ENCODE data around the gene ITIH1. TPM values are rescaled to one million over a fixed set of nuclear protein-coding genes. Genes with fewer than 3 reads are reported as not detected.

Gene ITIH1
- total and polyA plus RNA-seq, 2 experiments from 2014 or later = not detected

DNA sequence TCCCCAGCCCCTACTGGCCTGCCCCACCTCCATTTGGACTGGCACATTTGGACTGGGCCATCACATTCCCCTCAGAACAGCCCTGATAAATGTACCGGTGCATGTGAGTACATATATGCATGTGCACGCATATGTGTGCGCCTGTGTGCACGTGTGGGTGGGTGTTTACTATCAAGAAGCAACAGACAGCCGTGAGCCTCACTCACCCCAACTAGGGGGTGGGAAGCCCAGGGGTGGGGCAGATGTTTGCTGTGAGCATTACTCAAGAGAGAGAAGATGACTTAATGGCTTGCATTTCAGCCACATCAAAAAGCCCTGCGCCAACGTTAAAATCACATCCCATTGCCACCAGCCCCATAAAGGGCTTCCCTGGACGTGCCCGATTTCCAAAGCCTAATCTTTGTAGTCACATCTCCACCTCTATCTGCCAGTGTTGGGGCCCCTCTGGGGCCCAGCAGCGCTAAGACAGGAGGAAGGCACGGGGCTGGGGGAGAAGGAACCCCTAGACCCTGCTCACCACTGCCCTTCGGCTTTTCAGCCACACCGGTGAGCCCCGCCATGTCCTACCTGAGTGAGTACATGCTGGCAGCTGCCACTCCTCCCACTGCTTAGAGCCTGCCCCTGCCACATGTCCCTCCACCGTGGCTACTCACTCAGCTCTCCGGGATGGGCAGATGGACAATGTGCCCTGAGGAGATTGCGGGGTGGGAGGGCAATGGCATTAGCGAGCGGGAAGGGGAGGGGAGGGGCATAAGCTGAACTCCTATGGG is 28.1 kb downstream of the ITIH1 start:
- no peak overlapping the region for H3K27ac ChIP-seq (ENCODE audit: low read depth)
- no peak overlapping the region for H3K4me2 ChIP-seq
- H3F3A ChIP-seq (replicated peaks; ENCODE audit: low read depth) = no peaks in the 10 kb centered on the region
- Mint-ChIP-seq H3K4me1 (no peaks in the 10 kb centered on the region; the same call in 2 of the 3 replicates), H3K36me3 (ENCODE audit: low read depth) (no peaks in the 10 kb centered on the region), H3K27me3 (ENCODE audit: insufficient read depth, low read depth, poor library complexity) (peaks cover 5% of the 10 kb centered on the region), H3K9me3 (no peaks in the 10 kb centered on the region), H3K27ac (no peak overlapping the region), H3K4me3 (no peak overlapping the region)
- H3K27me3 ChIP-seq (ENCODE audit: insufficient read depth) = no peaks in the 10 kb centered on the region
- H3K36me3 ChIP-seq (ENCODE audit: insufficient read depth) = no peaks in the 10 kb centered on the region
- no peaks in the 10 kb centered on the region for H3K4me1 ChIP-seq (ENCODE audit: insufficient read depth)
- H4K20me1 ChIP-seq (replicated peaks; ENCODE audit: insufficient read depth) = no peaks in the 10 kb centered on the region
- H2AFZ ChIP-seq = no peak overlapping the region
- ATAC-seq (peak; percentile 39; the same call in 1 of the 3 replicates), DNase-seq (ENCODE audit: low spot score) (peak; percentile 9)
- H3K4me3 ChIP-seq = no peak overlapping the region
- H3K79me2 ChIP-seq (replicated peaks; ENCODE audit: insufficient read depth) = no peaks in the 10 kb centered on the region
- TF ChIP-seq ZNF331 (CRISPR knock-in tag; IDR thresholded peaks at IDR 0.05; ENCODE audit: low read depth) (no peak), ZNF114 (CRISPR knock-in tag; IDR thresholded peaks at IDR 0.05) (no peak), JUNB (IDR thresholded peaks at IDR 0.05; ENCODE audit: unreplicated experiment) (no peak), EZH2phosphoT487 (IDR thresholded peaks at IDR 0.05; ENCODE audit: unreplicated experiment) (no peak), CREB1 (CRISPR knock-in tag; IDR thresholded peaks at IDR 0.05; ENCODE audit: low read depth) (no peak), STAT1 (IDR thresholded peaks at IDR 0.05; ENCODE audit: unreplicated experiment) (no peak), EZH2 (IDR thresholded peaks at IDR 0.05; ENCODE audit: low read depth, unreplicated experiment) (no peak)
- TF ChIP-seq, protein P1, sequence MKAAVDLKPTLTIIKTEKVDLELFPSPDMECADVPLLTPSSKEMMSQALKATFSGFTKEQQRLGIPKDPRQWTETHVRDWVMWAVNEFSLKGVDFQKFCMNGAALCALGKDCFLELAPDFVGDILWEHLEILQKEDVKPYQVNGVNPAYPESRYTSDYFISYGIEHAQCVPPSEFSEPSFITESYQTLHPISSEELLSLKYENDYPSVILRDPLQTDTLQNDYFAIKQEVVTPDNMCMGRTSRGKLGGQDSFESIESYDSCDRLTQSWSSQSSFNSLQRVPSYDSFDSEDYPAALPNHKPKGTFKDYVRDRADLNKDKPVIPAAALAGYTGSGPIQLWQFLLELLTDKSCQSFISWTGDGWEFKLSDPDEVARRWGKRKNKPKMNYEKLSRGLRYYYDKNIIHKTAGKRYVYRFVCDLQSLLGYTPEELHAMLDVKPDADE (IDR thresholded peaks at IDR 0.05) = no peak
- TF ChIP-seq, protein P2, sequence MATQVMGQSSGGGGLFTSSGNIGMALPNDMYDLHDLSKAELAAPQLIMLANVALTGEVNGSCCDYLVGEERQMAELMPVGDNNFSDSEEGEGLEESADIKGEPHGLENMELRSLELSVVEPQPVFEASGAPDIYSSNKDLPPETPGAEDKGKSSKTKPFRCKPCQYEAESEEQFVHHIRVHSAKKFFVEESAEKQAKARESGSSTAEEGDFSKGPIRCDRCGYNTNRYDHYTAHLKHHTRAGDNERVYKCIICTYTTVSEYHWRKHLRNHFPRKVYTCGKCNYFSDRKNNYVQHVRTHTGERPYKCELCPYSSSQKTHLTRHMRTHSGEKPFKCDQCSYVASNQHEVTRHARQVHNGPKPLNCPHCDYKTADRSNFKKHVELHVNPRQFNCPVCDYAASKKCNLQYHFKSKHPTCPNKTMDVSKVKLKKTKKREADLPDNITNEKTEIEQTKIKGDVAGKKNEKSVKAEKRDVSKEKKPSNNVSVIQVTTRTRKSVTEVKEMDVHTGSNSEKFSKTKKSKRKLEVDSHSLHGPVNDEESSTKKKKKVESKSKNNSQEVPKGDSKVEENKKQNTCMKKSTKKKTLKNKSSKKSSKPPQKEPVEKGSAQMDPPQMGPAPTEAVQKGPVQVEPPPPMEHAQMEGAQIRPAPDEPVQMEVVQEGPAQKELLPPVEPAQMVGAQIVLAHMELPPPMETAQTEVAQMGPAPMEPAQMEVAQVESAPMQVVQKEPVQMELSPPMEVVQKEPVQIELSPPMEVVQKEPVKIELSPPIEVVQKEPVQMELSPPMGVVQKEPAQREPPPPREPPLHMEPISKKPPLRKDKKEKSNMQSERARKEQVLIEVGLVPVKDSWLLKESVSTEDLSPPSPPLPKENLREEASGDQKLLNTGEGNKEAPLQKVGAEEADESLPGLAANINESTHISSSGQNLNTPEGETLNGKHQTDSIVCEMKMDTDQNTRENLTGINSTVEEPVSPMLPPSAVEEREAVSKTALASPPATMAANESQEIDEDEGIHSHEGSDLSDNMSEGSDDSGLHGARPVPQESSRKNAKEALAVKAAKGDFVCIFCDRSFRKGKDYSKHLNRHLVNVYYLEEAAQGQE (IDR thresholded peaks at IDR 0.05; ENCODE audit: unreplicated experiment) = no peak
- TF ChIP-seq, protein P3, sequence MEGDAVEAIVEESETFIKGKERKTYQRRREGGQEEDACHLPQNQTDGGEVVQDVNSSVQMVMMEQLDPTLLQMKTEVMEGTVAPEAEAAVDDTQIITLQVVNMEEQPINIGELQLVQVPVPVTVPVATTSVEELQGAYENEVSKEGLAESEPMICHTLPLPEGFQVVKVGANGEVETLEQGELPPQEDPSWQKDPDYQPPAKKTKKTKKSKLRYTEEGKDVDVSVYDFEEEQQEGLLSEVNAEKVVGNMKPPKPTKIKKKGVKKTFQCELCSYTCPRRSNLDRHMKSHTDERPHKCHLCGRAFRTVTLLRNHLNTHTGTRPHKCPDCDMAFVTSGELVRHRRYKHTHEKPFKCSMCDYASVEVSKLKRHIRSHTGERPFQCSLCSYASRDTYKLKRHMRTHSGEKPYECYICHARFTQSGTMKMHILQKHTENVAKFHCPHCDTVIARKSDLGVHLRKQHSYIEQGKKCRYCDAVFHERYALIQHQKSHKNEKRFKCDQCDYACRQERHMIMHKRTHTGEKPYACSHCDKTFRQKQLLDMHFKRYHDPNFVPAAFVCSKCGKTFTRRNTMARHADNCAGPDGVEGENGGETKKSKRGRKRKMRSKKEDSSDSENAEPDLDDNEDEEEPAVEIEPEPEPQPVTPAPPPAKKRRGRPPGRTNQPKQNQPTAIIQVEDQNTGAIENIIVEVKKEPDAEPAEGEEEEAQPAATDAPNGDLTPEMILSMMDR (conservative IDR thresholded peaks at IDR 0.05; ENCODE audit: low read depth in 2 of 2) = no peak
- H3K9me2 ChIP-seq (ENCODE audit: insufficient read depth) = 0 out of 2 replicates have a peak, but pooled peaks cover 4% of the 10 kb centered on the region
